Stimulated activated memory B cell treated with anti-CD40 and anti-IgM and Interleukin-4, amounts not matched to agents 10 μg/mL and 1 μg/mL and 100 μg/mL, for 72 hours (primary cell): Measurements from ENCODE around the gene SVIL.
A peak's percentile ranks its signal among the peaks of the same experiment; 100 is the strongest.
"Not testable (repeated sequence)": the region's sequence is repeated elsewhere in the genome, so short reads cannot be mapped to it uniquely, and the experiment has no call there.

ENCODE experiments used
- ATAC-seq: fragments of 150-1000 bp; cut with Tn5 transposase; 2 replicates; pipeline ENCODE4 v1.10.0; 2021
- H3K27ac Mint-ChIP-seq: one replicate; pipeline ENCODE4 v1.8.0; 2022; ENCODE audit warnings: mild to moderate bottlenecking, mixed read lengths
- H3K27me3 Mint-ChIP-seq: one replicate; pipeline ENCODE4 v1.8.0; 2022; ENCODE audit warnings: mixed read lengths
- H3K36me3 Mint-ChIP-seq: one replicate; pipeline ENCODE4 v1.8.0; 2022; ENCODE audit warnings: mixed read lengths
- H3K4me1 Mint-ChIP-seq: one replicate; pipeline ENCODE4 v1.8.0; 2022; ENCODE audit warnings: mixed read lengths
- H3K4me3 Mint-ChIP-seq: one replicate; pipeline ENCODE4 v1.8.0; 2022; ENCODE audit warnings: mild to moderate bottlenecking, moderate library complexity, mixed read lengths
- H3K9me3 Mint-ChIP-seq: one replicate; pipeline ENCODE4 v1.8.0; 2022; ENCODE audit warnings: mixed read lengths

The SVIL gene

DNA sequence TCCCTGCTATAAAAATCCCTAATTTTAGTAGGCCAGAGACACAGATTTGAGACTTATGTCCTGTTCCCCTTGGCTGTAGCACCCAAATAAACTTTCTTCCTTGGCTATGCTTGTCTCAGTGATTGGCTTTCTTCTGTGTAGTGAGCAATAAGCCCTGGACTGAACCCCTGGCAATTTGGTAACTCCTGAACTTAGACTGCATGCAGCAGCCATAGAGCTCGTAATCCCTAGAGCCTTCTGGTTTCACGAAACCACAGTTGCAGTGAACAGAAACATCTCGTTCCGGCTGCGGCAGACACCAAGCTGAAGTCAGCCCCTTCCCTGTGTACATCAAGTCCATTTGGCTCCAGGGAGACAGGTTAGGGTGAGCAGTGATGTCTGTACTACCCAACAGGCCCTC is 173.7 kb downstream of the SVIL start:
- ATAC-seq: no peak
- H3K27me3 Mint-ChIP-seq: no peaks in the 10 kb centered on the region
- H3K36me3 Mint-ChIP-seq: peaks cover 29% of the 10 kb centered on the region
- no peaks in the 10 kb centered on the region for H3K4me1 Mint-ChIP-seq
- H3K9me3 Mint-ChIP-seq: peaks cover 10% of the 10 kb centered on the region
- H3K4me3 Mint-ChIP-seq: no peak overlapping the region
- no peak overlapping the region for H3K27ac Mint-ChIP-seq

GRCh38 chr10:29458190-29458589 is 176.6 kb downstream of the SVIL start:
- H3K27ac Mint-ChIP-seq, H3K4me3 Mint-ChIP-seq, H3K27me3 Mint-ChIP-seq, ATAC-seq, H3K4me1 Mint-ChIP-seq: not testable (repeated sequence)
- Mint-ChIP-seq H3K36me3 (peaks cover 29% of the 10 kb centered on the region), H3K9me3 (peaks cover 10% of the 10 kb centered on the region)

GRCh38 chr10:29455095-29455494 is 179.7 kb downstream of the SVIL start:
- no peak overlapping the region for H3K27ac Mint-ChIP-seq
- H3K4me3 Mint-ChIP-seq: no peak overlapping the region
- no peak for ATAC-seq
- H3K27me3 Mint-ChIP-seq: no peaks in the 10 kb centered on the region
- H3K36me3 Mint-ChIP-seq: peaks cover 14% of the 10 kb centered on the region
- no peaks in the 10 kb centered on the region for H3K4me1 Mint-ChIP-seq
- peaks cover 4% of the 10 kb centered on the region for H3K9me3 Mint-ChIP-seq

GRCh38 chr10:29454250-29454649 is 180.5 kb downstream of the SVIL start:
- Mint-ChIP-seq H3K36me3 (peaks cover 8% of the 10 kb centered on the region), H3K4me3 (no peak overlapping the region), H3K27me3 (no peaks in the 10 kb centered on the region), H3K4me1 (peaks cover 2% of the 10 kb centered on the region), H3K27ac (no peak overlapping the region), H3K9me3 (no peaks in the 10 kb centered on the region)
- ATAC-seq: no peak

DNA sequence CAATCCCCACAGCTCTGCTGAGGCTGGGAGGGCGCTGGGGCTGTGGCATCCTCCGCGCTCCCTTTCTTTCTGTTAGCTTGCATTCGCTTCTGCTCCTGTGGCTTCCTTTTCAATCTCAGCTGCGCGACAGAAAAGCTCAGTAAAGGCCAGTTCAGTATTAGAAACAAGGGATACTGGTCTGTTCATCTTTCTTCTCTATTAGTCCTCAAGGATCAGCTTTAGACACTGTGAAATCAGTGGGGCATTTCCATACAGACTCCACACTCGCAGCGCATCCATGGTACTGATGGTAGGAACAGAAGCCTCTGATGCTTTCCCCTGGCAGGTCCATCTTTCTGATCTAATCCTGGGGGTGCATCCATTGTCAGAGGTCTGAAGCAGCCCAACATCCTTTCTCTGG is 182.2 kb downstream of the SVIL start:
- no peaks in the 10 kb centered on the region for H3K9me3 Mint-ChIP-seq
- H3K36me3 Mint-ChIP-seq: no peaks in the 10 kb centered on the region
- no peaks in the 10 kb centered on the region for H3K27me3 Mint-ChIP-seq
- H3K4me3 Mint-ChIP-seq: no peak overlapping the region
- no peak overlapping the region for H3K27ac Mint-ChIP-seq
- H3K4me1 Mint-ChIP-seq: peaks cover 8% of the 10 kb centered on the region
- no peak for ATAC-seq

- Mint-ChIP-seq H3K4me1 (peaks cover 8% of the 10 kb centered on the region), H3K27ac (no peak overlapping the region)
Observed at GRCh38 chr10:29451946-29452345, 182.8 kb downstream of the SVIL start.

DNA sequence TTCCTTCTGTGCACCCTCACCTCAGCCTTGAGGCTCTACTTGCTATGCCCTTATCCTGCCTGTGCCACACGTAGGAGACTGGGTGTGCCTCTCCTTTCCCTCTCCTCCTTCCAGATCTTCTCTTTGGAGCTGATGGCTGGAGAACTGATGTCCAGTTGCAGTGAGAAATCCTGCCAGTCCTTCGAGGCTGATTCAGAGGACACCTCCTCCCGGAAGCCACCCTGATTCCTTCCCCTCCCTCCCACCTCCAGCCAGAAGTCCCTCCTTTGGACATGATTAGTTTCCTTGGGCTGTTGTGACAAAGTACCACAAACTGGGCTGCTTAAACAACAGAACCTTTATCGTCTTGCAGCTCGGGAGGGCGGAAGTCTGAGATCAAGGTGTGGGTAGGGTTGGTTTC is 184.4 kb downstream of the SVIL start:
- no peak overlapping the region for H3K27ac Mint-ChIP-seq
- no peaks in the 10 kb centered on the region for H3K9me3 Mint-ChIP-seq
- no peaks in the 10 kb centered on the region for H3K36me3 Mint-ChIP-seq
- H3K4me1 Mint-ChIP-seq: peaks cover 8% of the 10 kb centered on the region
- ATAC-seq: no peak
- no peaks in the 10 kb centered on the region for H3K27me3 Mint-ChIP-seq
- H3K4me3 Mint-ChIP-seq: no peak overlapping the region

More at GRCh38 chr10:29451946-29452345, 182.8 kb downstream of the SVIL start:
- H3K9me3 Mint-ChIP-seq: no peaks in the 10 kb centered on the region
- H3K27me3 Mint-ChIP-seq: no peaks in the 10 kb centered on the region
- no peaks in the 10 kb centered on the region for H3K36me3 Mint-ChIP-seq
- ATAC-seq: no peak
- H3K4me3 Mint-ChIP-seq: no peak overlapping the region

- peak; percentile 63 for ATAC-seq
- not testable (repeated sequence) for H3K4me1 Mint-ChIP-seq
Observed at GRCh38 chr10:29448756-29449592, 185.8 kb downstream of the SVIL start.

DNA sequence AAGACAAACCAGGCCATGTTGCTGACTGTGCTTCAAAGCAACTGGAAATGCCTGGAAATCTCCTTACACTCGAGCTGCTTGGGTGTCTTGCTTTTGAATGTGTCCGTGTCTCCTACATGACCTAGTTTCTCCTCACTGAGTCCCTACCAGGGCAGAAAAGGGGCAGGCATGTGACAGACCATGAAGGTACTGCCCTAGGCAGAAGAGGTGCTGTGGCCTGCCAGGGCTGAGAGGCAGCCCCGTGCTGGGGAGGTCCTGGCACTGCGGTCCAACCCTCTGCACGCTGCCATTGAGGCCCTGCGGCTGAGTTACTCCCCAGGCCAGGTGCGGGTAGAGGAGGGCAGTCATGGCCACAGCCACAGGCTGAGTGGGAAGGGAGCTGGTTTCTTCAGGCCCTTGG is 186.6 kb downstream of the SVIL start:
- Mint-ChIP-seq H3K9me3 (no peaks in the 10 kb centered on the region), H3K4me3 (no peak overlapping the region), H3K4me1 (peaks cover 8% of the 10 kb centered on the region), H3K27me3 (no peaks in the 10 kb centered on the region), H3K36me3 (no peaks in the 10 kb centered on the region), H3K27ac (no peak overlapping the region)
- ATAC-seq: no peak

More at GRCh38 chr10:29448756-29449592, 185.8 kb downstream of the SVIL start:
- not testable (repeated sequence) for H3K27ac Mint-ChIP-seq, H3K9me3 Mint-ChIP-seq, H3K4me3 Mint-ChIP-seq, H3K36me3 Mint-ChIP-seq, H3K27me3 Mint-ChIP-seq

- no peak for ATAC-seq
- H3K27ac Mint-ChIP-seq: no peak overlapping the region
- H3K36me3 Mint-ChIP-seq: no peaks in the 10 kb centered on the region
- H3K4me3 Mint-ChIP-seq: no peak overlapping the region
- H3K27me3 Mint-ChIP-seq: no peaks in the 10 kb centered on the region
- peaks cover 8% of the 10 kb centered on the region for H3K4me1 Mint-ChIP-seq
- no peaks in the 10 kb centered on the region for H3K9me3 Mint-ChIP-seq
Observed at GRCh38 chr10:29446327-29446726, 188.4 kb downstream of the SVIL start.

DNA sequence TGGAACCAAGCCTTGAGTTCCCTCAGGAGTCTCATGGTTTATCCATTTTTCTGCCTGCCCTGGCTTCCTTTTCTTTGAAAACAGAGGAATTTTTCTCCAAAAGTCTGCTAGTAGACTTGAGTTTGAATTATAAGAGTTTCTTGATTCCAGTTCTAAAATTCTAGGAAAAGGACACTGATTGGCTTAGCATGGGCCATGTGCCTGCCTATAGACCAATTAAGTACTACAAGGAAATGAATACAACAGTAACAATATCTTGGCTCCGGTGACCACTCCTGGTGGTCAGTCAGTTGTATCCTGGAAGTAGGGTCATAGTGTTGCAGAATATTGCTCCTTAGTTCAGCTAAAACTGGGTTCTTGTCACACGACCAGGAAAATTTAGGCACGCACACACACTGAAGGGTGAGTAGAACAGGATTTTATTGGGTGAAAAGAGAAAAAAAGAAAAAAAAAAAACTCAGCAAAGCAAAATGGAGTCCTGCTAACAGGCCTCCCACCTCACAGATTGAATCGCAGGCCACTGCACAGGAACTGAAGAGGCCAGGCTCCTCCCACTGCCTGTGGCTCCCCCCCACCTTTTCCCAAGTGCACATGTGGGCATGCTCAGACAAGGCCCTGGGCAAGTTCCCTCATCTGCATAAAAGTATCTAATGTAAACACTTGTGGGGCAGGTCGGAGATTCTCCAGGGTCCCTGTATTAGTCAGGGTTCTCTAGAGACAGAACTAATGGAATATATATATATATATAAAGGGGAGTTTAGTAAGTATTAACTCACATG is 190.8 kb downstream of the SVIL start:
- Mint-ChIP-seq H3K9me3 (peaks cover 8% of the 10 kb centered on the region), H3K27me3 (no peaks in the 10 kb centered on the region), H3K36me3 (peaks cover 15% of the 10 kb centered on the region), H3K27ac (no peak overlapping the region), H3K4me3 (no peak overlapping the region), H3K4me1 (peaks cover 3% of the 10 kb centered on the region)
- ATAC-seq: no peak

DNA sequence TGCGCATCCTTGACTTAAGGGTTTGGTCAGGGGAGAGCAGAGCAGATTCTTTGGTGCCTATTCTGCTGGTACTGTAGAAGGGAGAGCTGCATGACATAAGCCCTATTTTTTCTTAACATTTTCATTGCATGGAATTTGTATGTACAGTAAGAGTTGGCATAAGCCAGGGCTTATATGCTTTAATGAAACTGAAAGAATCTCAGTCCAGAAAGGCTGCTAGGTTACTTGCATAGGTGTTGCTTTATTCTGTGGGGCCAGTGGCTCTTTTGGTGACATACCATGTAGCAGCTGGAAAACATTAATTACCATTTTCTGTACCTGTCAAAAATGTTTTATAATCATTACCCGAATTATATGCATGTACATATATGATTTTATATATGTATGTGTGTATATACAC is 193.8 kb downstream of the SVIL start:
- Mint-ChIP-seq H3K27ac (no peak overlapping the region), H3K4me1 (no peaks in the 10 kb centered on the region), H3K9me3 (peaks cover 20% of the 10 kb centered on the region), H3K27me3 (no peaks in the 10 kb centered on the region), H3K36me3 (peaks cover 40% of the 10 kb centered on the region), H3K4me3 (no peak overlapping the region)
- no peak for ATAC-seq

GRCh38 chr10:29439005-29439404 is 195.8 kb downstream of the SVIL start:
- not testable (repeated sequence) for H3K27ac Mint-ChIP-seq, H3K27me3 Mint-ChIP-seq, H3K4me3 Mint-ChIP-seq, H3K4me1 Mint-ChIP-seq, ATAC-seq
- Mint-ChIP-seq H3K36me3 (peaks cover 49% of the 10 kb centered on the region), H3K9me3 (peaks cover 20% of the 10 kb centered on the region)

- H3K4me1 Mint-ChIP-seq: no peaks in the 10 kb centered on the region
- no peak overlapping the region for H3K27ac Mint-ChIP-seq
- peaks cover 20% of the 10 kb centered on the region for H3K9me3 Mint-ChIP-seq
- H3K4me3 Mint-ChIP-seq: no peak overlapping the region
- ATAC-seq: no peak
- H3K27me3 Mint-ChIP-seq: no peaks in the 10 kb centered on the region
- H3K36me3 Mint-ChIP-seq: peaks cover 52% of the 10 kb centered on the region
Observed at GRCh38 chr10:29438271-29438670, 196.5 kb downstream of the SVIL start.

DNA sequence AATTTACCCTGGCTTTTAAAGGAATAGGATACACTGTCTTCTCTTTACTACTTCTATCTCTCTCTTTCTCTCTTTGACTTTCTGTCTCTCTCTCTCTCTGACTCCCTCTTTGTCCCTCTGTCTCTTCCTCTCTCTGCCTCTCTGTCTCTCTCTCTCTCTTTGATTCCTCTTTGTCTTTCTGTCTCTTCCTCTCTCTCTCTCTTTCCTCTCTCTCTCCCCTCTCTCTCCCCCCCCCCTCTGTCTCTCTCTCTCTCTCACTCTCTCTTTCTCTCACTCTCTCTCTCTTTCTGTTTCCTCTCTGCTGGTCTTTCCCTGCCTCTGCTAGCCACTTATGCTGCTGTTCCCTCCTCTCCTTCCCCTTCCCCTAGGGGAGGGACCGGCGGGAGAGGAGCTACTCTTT is 196.9 kb downstream of the SVIL start:
- H3K36me3 Mint-ChIP-seq: peaks cover 52% of the 10 kb centered on the region
- H3K27ac Mint-ChIP-seq: no peak overlapping the region
- no peaks in the 10 kb centered on the region for H3K27me3 Mint-ChIP-seq
- H3K4me1 Mint-ChIP-seq: no peaks in the 10 kb centered on the region
- no peak overlapping the region for H3K4me3 Mint-ChIP-seq
- H3K9me3 Mint-ChIP-seq: peaks cover 20% of the 10 kb centered on the region
- ATAC-seq: no peak
